GM12878 (cell line): ENCODE data around the gene IGSF23.

ENCODE experiments used
- HDAC6 ChIP-seq: fragments of 200-600 bp; sonication (generic); IDR thresholded peaks from one replicate; pipeline ENCODE4 v1.8.0; 2017; ENCODE audit warnings: antibody characterized with exemption; ENCODE audit not compliant: unreplicated experiment
- NRF1 ChIP-seq: conservative IDR thresholded peaks from 2 replicates; pipeline ENCODE4 v1.6.1; 2011; ENCODE audit warnings: mild to moderate bottlenecking, low read depth, low read length, improper control_type of control experiment
- POLR2A ChIP-seq: IDR thresholded peaks from 2 replicates; pipeline ENCODE4 v1.6.1; 2011; ENCODE audit warnings: low read depth, mild to moderate bottlenecking, low read length
- POLR2AphosphoS5 ChIP-seq: IDR thresholded peaks from 2 replicates; pipeline ENCODE4 v1.6.1; 2011; ENCODE audit warnings: mild to moderate bottlenecking, low read length, inconsistent platforms
- ZBED1 ChIP-seq: IDR thresholded peaks from 2 replicates; pipeline ENCODE4 v1.6.1; 2016; ENCODE audit warnings: borderline replicate concordance
- ZNF274 ChIP-seq: IDR thresholded peaks from one replicate; pipeline ENCODE4 v1.8.0; 2011; ENCODE audit not compliant: insufficient read length, insufficient read depth
- TF ChIP-seq, protein P1 (sequence below): IDR thresholded peaks from 2 replicates; pipeline ENCODE4 v1.6.1; 2012; ENCODE audit warnings: low read depth, low read length, improper control_type of control experiment
- TF ChIP-seq, protein P2 (sequence below): IDR thresholded peaks from 2 replicates; pipeline ENCODE4 v1.6.1; 2012; ENCODE audit warnings: mild to moderate bottlenecking, low read depth, low read length

DNA sequence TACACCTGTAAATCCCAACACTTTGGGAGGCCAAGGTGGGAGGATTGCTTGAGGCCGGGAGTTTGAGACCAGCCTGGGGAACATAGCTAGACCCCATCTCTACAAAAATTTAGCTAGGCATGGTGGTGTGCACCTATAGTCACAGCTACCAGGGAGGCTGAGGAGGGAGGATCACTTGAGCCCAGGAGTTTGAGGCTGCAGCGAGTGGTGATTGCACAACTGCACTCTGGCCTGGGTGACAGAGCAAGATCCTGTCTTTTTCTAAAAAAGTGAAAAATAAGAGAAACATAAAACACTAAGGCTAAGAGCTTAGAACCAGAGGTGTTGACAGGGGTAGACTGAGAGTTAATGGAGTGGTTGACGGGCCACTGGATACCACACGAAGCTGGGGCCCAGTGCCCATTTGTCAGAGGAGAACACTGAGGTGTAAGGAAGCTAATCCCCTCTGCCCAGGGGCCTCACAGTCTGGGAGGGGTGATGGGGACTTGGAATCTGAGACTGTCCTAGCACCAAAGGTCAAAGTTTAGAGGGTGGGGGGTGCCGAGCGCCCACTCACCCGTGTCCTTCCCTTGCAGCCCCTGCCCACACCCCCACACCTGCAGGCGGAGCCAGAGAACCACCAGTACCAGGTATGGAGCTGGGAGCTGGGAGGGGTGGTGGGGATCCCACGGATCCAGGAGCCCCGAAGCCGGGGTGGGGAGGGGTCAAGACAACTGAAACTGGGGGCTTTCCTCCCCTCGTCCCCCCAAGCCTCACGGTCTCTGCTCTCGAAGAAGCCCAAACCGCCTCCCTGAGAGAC lies 68.8 kb downstream of the IGSF23 start:
- TF ChIP-seq ZBED1 (no peak), HDAC6 (no peak), ZNF274 (no peak), NRF1 (no peak), POLR2A (no peak), POLR2AphosphoS5 (no peak)
- TF ChIP-seq, protein P1, sequence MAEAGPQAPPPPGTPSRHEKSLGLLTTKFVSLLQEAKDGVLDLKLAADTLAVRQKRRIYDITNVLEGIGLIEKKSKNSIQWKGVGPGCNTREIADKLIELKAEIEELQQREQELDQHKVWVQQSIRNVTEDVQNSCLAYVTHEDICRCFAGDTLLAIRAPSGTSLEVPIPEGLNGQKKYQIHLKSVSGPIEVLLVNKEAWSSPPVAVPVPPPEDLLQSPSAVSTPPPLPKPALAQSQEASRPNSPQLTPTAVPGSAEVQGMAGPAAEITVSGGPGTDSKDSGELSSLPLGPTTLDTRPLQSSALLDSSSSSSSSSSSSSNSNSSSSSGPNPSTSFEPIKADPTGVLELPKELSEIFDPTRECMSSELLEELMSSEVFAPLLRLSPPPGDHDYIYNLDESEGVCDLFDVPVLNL = no peak
- TF ChIP-seq, protein P2, sequence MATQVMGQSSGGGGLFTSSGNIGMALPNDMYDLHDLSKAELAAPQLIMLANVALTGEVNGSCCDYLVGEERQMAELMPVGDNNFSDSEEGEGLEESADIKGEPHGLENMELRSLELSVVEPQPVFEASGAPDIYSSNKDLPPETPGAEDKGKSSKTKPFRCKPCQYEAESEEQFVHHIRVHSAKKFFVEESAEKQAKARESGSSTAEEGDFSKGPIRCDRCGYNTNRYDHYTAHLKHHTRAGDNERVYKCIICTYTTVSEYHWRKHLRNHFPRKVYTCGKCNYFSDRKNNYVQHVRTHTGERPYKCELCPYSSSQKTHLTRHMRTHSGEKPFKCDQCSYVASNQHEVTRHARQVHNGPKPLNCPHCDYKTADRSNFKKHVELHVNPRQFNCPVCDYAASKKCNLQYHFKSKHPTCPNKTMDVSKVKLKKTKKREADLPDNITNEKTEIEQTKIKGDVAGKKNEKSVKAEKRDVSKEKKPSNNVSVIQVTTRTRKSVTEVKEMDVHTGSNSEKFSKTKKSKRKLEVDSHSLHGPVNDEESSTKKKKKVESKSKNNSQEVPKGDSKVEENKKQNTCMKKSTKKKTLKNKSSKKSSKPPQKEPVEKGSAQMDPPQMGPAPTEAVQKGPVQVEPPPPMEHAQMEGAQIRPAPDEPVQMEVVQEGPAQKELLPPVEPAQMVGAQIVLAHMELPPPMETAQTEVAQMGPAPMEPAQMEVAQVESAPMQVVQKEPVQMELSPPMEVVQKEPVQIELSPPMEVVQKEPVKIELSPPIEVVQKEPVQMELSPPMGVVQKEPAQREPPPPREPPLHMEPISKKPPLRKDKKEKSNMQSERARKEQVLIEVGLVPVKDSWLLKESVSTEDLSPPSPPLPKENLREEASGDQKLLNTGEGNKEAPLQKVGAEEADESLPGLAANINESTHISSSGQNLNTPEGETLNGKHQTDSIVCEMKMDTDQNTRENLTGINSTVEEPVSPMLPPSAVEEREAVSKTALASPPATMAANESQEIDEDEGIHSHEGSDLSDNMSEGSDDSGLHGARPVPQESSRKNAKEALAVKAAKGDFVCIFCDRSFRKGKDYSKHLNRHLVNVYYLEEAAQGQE = no peak
